Neural cell (in vitro differentiated cells): ENCODE measurements around the gene CHPF2. TPM values are rescaled to one million over a fixed set of nuclear protein-coding genes. Genes with fewer than 3 reads are reported as not detected.

Source experiments
- H2AFZ ChIP-seq: fragments of 200-600, 300-800 bp; sonication (generic), shearing (Covaris generic); 2 replicates; pipeline ENCODE4 v1.6.0; 2014; ENCODE audit warnings: low read depth, mild to moderate bottlenecking, antibody characterized with exemption, low read length, moderate library complexity
- H3F3A ChIP-seq: fragments of 200-600 bp; shearing (Covaris generic); 2 replicates; pipeline ENCODE4 v1.6.1; 2016; ENCODE audit warnings: mild to moderate bottlenecking, moderate library complexity, mixed read lengths, antibody characterized with exemption, low read length; ENCODE audit not compliant: insufficient read depth, poor library complexity, severe bottlenecking
- H3K27ac ChIP-seq: fragments of 200-600, 300-800 bp; sonication (generic), shearing (Covaris generic); 2 replicates; pipeline ENCODE4 v1.5.1; 2014; ENCODE audit warnings: mild to moderate bottlenecking, low read length, moderate library complexity
- H3K27me3 ChIP-seq: fragments of 300-800, 200-600 bp; sonication (generic), shearing (Covaris generic); 2 replicates; pipeline ENCODE4 v1.6.0; 2014; ENCODE audit warnings: mild to moderate bottlenecking, low read depth, low read length, moderate library complexity; ENCODE audit not compliant: insufficient read depth
- H3K36me3 ChIP-seq: fragments of 300-800, 200-600 bp; sonication (generic), shearing (Covaris generic); 2 replicates; pipeline ENCODE4 v1.5.1; 2014; ENCODE audit warnings: mild to moderate bottlenecking, antibody characterized with exemption, low read length, moderate library complexity; ENCODE audit not compliant: insufficient read depth
- H3K4me2 ChIP-seq: fragments of 300-800, 200-600 bp; sonication (generic), shearing (Covaris generic); 2 replicates; pipeline ENCODE4 v1.6.0; 2014; ENCODE audit warnings: mild to moderate bottlenecking, low read length
- H3K4me3 ChIP-seq: fragments of 300-800, 200-600 bp; sonication (generic), shearing (Covaris generic); 2 replicates; pipeline ENCODE4 v1.5.1; 2014; ENCODE audit warnings: mild to moderate bottlenecking, low read length, moderate library complexity
- H3K79me2 ChIP-seq: fragments of 200-600 bp; shearing (Covaris generic); replicated peaks from 2 replicates; pipeline ENCODE4 v1.6.0; 2014; ENCODE audit warnings: mild to moderate bottlenecking, low read length, moderate library complexity; ENCODE audit not compliant: insufficient read depth
- H3K9ac ChIP-seq: fragments of 300-800, 200-600 bp; sonication (generic), shearing (Covaris generic); 2 replicates; pipeline ENCODE4 v1.6.1; 2016; ENCODE audit warnings: mild to moderate bottlenecking, low read length, mixed read lengths
- H3K9me2 ChIP-seq: fragments of 200-600 bp; shearing (Covaris generic); 2 replicates; pipeline ENCODE4 v1.6.1; 2016; ENCODE audit warnings: mild to moderate bottlenecking, low read length, mixed read lengths; ENCODE audit not compliant: insufficient read depth
- H3K9me3 ChIP-seq: fragments of 200-600, 300-800 bp; sonication (generic), shearing (Covaris generic); 2 replicates; pipeline ENCODE4 v1.6.1; 2016; ENCODE audit warnings: mild to moderate bottlenecking, mixed run types, low read length, moderate library complexity, mixed read lengths
- H4K20me1 ChIP-seq: fragments of 200-600 bp; shearing (Covaris generic); 2 replicates; pipeline ENCODE4 v1.6.1; 2016; ENCODE audit warnings: mild to moderate bottlenecking, mixed run types; ENCODE audit not compliant: insufficient read depth
- EP300 ChIP-seq: fragments of 450-650 bp; conservative IDR thresholded peaks from 2 replicates; pipeline ENCODE4 v1.6.1; 2014; ENCODE audit warnings: antibody characterized with exemption, mild to moderate bottlenecking, moderate library complexity; ENCODE audit not compliant: poor library complexity, severe bottlenecking
- EZH2 ChIP-seq: fragments of 200-600, 300-800 bp; shearing (Covaris generic), sonication (generic); IDR thresholded peaks from 2 replicates; pipeline ENCODE4 v1.6.1; 2014; ENCODE audit warnings: antibody characterized with exemption, low read length, borderline replicate concordance, mild to moderate bottlenecking; ENCODE audit not compliant: insufficient read depth, poor library complexity, severe bottlenecking
- MXI1 ChIP-seq: fragments of 450-650 bp; conservative IDR thresholded peaks from 2 replicates; pipeline ENCODE4 v1.6.1; 2014; ENCODE audit warnings: antibody characterized with exemption, mild to moderate bottlenecking; ENCODE audit not compliant: poor library complexity, severe bottlenecking
- POLR2AphosphoS5 ChIP-seq: IDR thresholded peaks from 2 replicates; pipeline ENCODE4 v1.6.1; 2012
- RAD21 ChIP-seq: fragments of 450-650 bp; conservative IDR thresholded peaks from 2 replicates; pipeline ENCODE4 v1.6.1; 2014; ENCODE audit warnings: antibody characterized with exemption, mild to moderate bottlenecking, moderate library complexity
- SMC3 ChIP-seq: fragments of 450-650 bp; conservative IDR thresholded peaks from 2 replicates; pipeline ENCODE4 v1.6.1; 2014; ENCODE audit warnings: antibody characterized with exemption, mild to moderate bottlenecking, moderate library complexity; ENCODE audit not compliant: poor library complexity
- TAF1 ChIP-seq: IDR thresholded peaks from 2 replicates; pipeline ENCODE4 v1.6.1; 2012; ENCODE audit warnings: low read depth
- polyA plus RNA-seq: library from polyadenylated mRNA; depleted of rRNA; stranded (reverse); fragments of >200 nt; gene quantifications from 2 replicates; pipeline ENCODE4 v1.2.3, GENCODE V29; 2014
- TF ChIP-seq, protein P1 (sequence below): fragments of 450-650 bp; IDR thresholded peaks from 2 replicates; pipeline ENCODE4 v1.5.1; 2014; ENCODE audit warnings: antibody characterized with exemption, mild to moderate bottlenecking, moderate library complexity; ENCODE audit not compliant: poor library complexity, severe bottlenecking
- TF ChIP-seq, protein P2 (sequence below): IDR thresholded peaks from 2 replicates; pipeline ENCODE4 v1.6.1; 2012; ENCODE audit warnings: borderline replicate concordance

CHPF2 gene
- polyA plus RNA-seq, 1 donor from 2014 or later, result 22.5 TPM

DNA sequence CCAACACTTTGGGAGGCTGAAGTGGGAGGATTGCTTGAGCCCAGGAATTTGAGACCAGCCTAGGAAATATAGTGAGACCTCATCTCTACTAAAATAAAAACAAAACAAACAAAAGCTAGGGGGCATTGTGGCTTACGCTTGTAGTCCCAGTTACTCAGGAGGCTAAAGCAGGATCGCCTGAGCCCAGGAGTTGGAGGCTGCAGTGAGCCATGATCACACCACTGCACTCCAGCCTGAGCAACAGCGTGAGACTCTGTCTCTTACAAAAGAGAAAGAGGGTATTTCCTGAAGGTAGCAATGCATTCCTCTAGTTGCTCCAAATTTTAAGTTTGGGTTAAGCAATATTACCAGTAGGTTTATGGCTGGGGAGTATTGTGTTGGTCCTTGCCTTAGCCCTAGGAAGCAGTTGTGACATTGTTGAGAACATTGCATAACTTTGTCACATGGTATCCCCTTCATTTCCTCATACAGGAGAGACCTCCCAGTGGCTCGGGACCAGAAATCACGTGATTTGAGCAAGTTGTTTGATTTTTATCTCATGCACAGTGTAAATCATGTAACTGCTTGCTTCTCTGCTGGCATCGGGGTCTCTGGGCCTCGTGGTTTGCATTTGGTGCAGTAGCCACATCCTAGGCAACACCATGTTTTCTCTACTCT lies 39.5 kb downstream of the CHPF2 start:
- no peak for TF ChIP-seq RAD21
- TF ChIP-seq, protein P1, sequence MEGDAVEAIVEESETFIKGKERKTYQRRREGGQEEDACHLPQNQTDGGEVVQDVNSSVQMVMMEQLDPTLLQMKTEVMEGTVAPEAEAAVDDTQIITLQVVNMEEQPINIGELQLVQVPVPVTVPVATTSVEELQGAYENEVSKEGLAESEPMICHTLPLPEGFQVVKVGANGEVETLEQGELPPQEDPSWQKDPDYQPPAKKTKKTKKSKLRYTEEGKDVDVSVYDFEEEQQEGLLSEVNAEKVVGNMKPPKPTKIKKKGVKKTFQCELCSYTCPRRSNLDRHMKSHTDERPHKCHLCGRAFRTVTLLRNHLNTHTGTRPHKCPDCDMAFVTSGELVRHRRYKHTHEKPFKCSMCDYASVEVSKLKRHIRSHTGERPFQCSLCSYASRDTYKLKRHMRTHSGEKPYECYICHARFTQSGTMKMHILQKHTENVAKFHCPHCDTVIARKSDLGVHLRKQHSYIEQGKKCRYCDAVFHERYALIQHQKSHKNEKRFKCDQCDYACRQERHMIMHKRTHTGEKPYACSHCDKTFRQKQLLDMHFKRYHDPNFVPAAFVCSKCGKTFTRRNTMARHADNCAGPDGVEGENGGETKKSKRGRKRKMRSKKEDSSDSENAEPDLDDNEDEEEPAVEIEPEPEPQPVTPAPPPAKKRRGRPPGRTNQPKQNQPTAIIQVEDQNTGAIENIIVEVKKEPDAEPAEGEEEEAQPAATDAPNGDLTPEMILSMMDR, result no peak
- no peak for TF ChIP-seq POLR2AphosphoS5
- TF ChIP-seq SMC3, result no peak
- H3K27ac ChIP-seq, result no peak overlapping the region

DNA sequence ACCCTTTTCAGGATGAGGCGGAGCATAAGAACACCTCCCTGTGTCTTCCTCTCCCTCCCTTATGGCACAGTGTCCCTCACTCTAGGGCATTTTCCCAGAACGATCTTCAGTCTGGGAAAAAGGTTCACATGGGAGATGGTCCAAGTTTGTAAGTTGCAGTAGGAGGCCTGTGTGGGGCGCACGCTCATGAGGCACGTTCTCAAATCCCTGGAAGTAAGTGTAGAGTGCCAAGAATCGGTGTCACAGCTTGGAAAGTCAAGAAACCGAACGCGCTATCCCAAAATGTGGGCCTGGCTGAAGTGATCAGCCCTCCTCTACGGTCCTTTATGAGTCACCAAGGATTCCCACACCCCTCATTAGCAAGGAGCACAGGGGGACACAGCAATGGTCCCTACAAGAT lies 40.1 kb downstream of the CHPF2 start:
- Histone ChIP-seq H3K36me3 (no peaks in the 10 kb centered on the region), H3K9me3 (no peaks in the 10 kb centered on the region), H3K27me3 (no peaks in the 10 kb centered on the region), H3K27ac (no peak overlapping the region), H3K79me2 (no peaks in the 10 kb centered on the region), H4K20me1 (no peaks in the 10 kb centered on the region), H2AFZ (no peak overlapping the region), H3K9me2 (no peaks in the 10 kb centered on the region), H3K4me3 (no peak overlapping the region), H3K4me2 (no peak overlapping the region), H3F3A (no peaks in the 10 kb centered on the region), H3K9ac (no peak overlapping the region)
- TF ChIP-seq TAF1 (no peak), SMC3 (no peak), EZH2 (no peak), POLR2AphosphoS5 (no peak), EP300 (no peak), MXI1 (no peak), RAD21 (no peak)
- TF ChIP-seq, protein P2, sequence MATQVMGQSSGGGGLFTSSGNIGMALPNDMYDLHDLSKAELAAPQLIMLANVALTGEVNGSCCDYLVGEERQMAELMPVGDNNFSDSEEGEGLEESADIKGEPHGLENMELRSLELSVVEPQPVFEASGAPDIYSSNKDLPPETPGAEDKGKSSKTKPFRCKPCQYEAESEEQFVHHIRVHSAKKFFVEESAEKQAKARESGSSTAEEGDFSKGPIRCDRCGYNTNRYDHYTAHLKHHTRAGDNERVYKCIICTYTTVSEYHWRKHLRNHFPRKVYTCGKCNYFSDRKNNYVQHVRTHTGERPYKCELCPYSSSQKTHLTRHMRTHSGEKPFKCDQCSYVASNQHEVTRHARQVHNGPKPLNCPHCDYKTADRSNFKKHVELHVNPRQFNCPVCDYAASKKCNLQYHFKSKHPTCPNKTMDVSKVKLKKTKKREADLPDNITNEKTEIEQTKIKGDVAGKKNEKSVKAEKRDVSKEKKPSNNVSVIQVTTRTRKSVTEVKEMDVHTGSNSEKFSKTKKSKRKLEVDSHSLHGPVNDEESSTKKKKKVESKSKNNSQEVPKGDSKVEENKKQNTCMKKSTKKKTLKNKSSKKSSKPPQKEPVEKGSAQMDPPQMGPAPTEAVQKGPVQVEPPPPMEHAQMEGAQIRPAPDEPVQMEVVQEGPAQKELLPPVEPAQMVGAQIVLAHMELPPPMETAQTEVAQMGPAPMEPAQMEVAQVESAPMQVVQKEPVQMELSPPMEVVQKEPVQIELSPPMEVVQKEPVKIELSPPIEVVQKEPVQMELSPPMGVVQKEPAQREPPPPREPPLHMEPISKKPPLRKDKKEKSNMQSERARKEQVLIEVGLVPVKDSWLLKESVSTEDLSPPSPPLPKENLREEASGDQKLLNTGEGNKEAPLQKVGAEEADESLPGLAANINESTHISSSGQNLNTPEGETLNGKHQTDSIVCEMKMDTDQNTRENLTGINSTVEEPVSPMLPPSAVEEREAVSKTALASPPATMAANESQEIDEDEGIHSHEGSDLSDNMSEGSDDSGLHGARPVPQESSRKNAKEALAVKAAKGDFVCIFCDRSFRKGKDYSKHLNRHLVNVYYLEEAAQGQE, result no peak
- TF ChIP-seq, protein P1, result no peak

More for the DNA sequence above, 39.5 kb downstream of the CHPF2 start:
- Histone ChIP-seq H2AFZ (no peak overlapping the region), H3K9me2 (no peaks in the 10 kb centered on the region), H4K20me1 (no peaks in the 10 kb centered on the region), H3K36me3 (no peaks in the 10 kb centered on the region), H3K79me2 (no peaks in the 10 kb centered on the region), H3K9me3 (no peaks in the 10 kb centered on the region), H3K4me3 (no peak overlapping the region), H3K9ac (no peak overlapping the region), H3K27me3 (no peaks in the 10 kb centered on the region), H3K4me2 (no peak overlapping the region), H3F3A (no peaks in the 10 kb centered on the region)
